ENCODE data around the gene DDX1.

DDX1 gene

GRCh38 chr2:15642011-15642814, 50.5 kb downstream of the DDX1 start:
- no peak for TF ChIP-seq CTCF (conservative IDR thresholded peaks at IDR 0.05)
- H3K27ac ChIP-seq, result peak overlapping the region; percentile 66

GRCh38 chr2:15642815-15643500, 51.3 kb downstream of the DDX1 start:
- peak overlapping the region; percentile 66 for H3K27ac ChIP-seq
- TF ChIP-seq CTCF (conservative IDR thresholded peaks at IDR 0.05), result no peak

GRCh38 chr2:15643791-15644585, 52.3 kb downstream of the DDX1 start:
- no peak overlapping the region for H3K27ac ChIP-seq
- TF ChIP-seq CTCF (conservative IDR thresholded peaks at IDR 0.05), result no peak

- no peak for TF ChIP-seq CTCF (conservative IDR thresholded peaks at IDR 0.05)
- H3K27ac ChIP-seq, result no peak overlapping the region
Observed at GRCh38 chr2:15645300-15645699, 53.6 kb downstream of the DDX1 start.

- H3K27ac ChIP-seq, result no peak overlapping the region
- no peak for TF ChIP-seq CTCF (conservative IDR thresholded peaks at IDR 0.05)
Observed at GRCh38 chr2:15645720-15646385, 54.2 kb downstream of the DDX1 start.

- no peak overlapping the region for H3K27ac ChIP-seq
- TF ChIP-seq CTCF (conservative IDR thresholded peaks at IDR 0.05), result no peak
Observed at GRCh38 chr2:15646661-15647060, 55.0 kb downstream of the DDX1 start.

Data from VCaP (cell line).